GM12878 (cell line): Measurements from ENCODE around the gene TRIM47.

Experiments
- RAD51 ChIP-seq: fragments of 450-650 bp; IDR thresholded peaks from 2 replicates; pipeline ENCODE4 v1.6.1; 2016; ENCODE audit warnings: moderate library complexity, mild to moderate bottlenecking, inconsistent platforms
- RBBP5 ChIP-seq: fragments of 200-600 bp; sonication (generic); conservative IDR thresholded peaks from 2 replicates; pipeline ENCODE4 v1.6.1; 2016

- TF ChIP-seq RAD51 (no peak), RBBP5 (no peak)
Observed at GRCh38 chr17:75910699-75911098, 32.3 kb upstream of the TRIM47 start.
